NCI-H82 (cell line): ENCODE data around the gene TRPT1.

Experiments
- DNase-seq: peaks from one replicate; lab custom pipeline; 2025; lab: John Stamatoyannopoulos, UW

TRPT1 gene

GRCh38 chr11:64208086-64208795, 17.7 kb downstream of the TRPT1 start:
- no peak for DNase-seq

GRCh38 chr11:64207256-64208085, 18.5 kb downstream of the TRPT1 start:
- DNase-seq: peak; percentile 28

- no peak for DNase-seq
These were observed 19.3 kb downstream of the TRPT1 start, which contains the start of gene FERMT3 for GRCh38 chr11:64206457-64207255. Gene FERMT3, plus strand, starts transcription at chr11:64206721. Its CDS starts 644 bp downstream, at chr11:64207365.

- peak; percentile 91 for DNase-seq
These were observed 21.5 kb downstream of the TRPT1 start for GRCh38 chr11:64204464-64204989.

- no peak for DNase-seq
These were observed 21.9 kb downstream of the TRPT1 start for GRCh38 chr11:64204080-64204440.

GRCh38 chr11:64203421-64204079, 22.4 kb downstream of the TRPT1 start:
- DNase-seq: no peak

- DNase-seq: no peak
These were observed 23.0 kb downstream of the TRPT1 start for GRCh38 chr11:64202992-64203391.

- no peak for DNase-seq
These were observed 24.4 kb downstream of the TRPT1 start for GRCh38 chr11:64201543-64201942.

GRCh38 chr11:64198511-64198910, 27.5 kb downstream of the TRPT1 start:
- no peak for DNase-seq

- no peak for DNase-seq
These were observed 29.4 kb downstream of the TRPT1 start for GRCh38 chr11:64196626-64197025.

GRCh38 chr11:64192434-64192833, 33.6 kb downstream of the TRPT1 start:
- DNase-seq: no peak

GRCh38 chr11:64186492-64187165, 39.4 kb downstream of the TRPT1 start:
- no peak for DNase-seq

- DNase-seq: peak; percentile 100
These were observed 40.1 kb downstream of the TRPT1 start, which contains the start of gene STIP1 for GRCh38 chr11:64185693-64186491. Gene STIP1, plus strand, starts transcription at chr11:64186171. Its CDS starts 91 bp downstream, at chr11:64186262.

- peak; percentile 77 for DNase-seq
These were observed 40.8 kb downstream of the TRPT1 start for GRCh38 chr11:64185175-64185692.

GRCh38 chr11:64183890-64184289, 42.1 kb downstream of the TRPT1 start:
- DNase-seq: no peak

GRCh38 chr11:64181506-64182411, 44.2 kb downstream of the TRPT1 start:
- peak; percentile 87 for DNase-seq

GRCh38 chr11:64180891-64181290, 45.1 kb downstream of the TRPT1 start:
- DNase-seq: peak; percentile 91

- DNase-seq: no peak
These were observed 46.9 kb downstream of the TRPT1 start for GRCh38 chr11:64178951-64179639.
